Esophagus mucosa (tissue), 1 donor: ENCODE data around the gene TTC13. TPM values are rescaled to one million over a fixed set of nuclear protein-coding genes. Genes with fewer than 3 reads are reported as not detected.
"Not testable (repeated sequence)": the region's sequence is repeated elsewhere in the genome, so short reads cannot be mapped to it uniquely, and the experiment has no call there.

Experiments
- ATAC-seq: fragments of 200-7000 bp; cut with Tn5 transposase; one replicate; pipeline ENCODE4 v1.9.1; 2020
- total RNA-seq: library from RNA; stranded (reverse); gene quantifications from one replicate; pipeline ENCODE4 v1.2.4, GENCODE V29; 2023
- donor health status: DM: yes; HTN: yes; CAD: no.

Gene TTC13
- 6.6 TPM for total RNA-seq

GRCh38 chr1:230978491-230979388 is at the start of gene TTC13, which contains the start of gene ARV1:
TTC13 (minus strand) TSS chr1:230978861; CDS start chr1:230978830, 31 bp downstream.
ARV1 (plus strand) TSS chr1:230979094; CDS start chr1:230979106, 12 bp downstream.
- ATAC-seq, result peak; percentile 100

GRCh38 chr1:231027971-231028370 is 49.3 kb upstream of the TTC13 start:
- ATAC-seq, result no peak

GRCh38 chr1:231027136-231027925 is 48.7 kb upstream of the TTC13 start:
- ATAC-seq, result peak; percentile 99

GRCh38 chr1:231026576-231026975 is 47.9 kb upstream of the TTC13 start:
- no peak for ATAC-seq

- no peak for ATAC-seq
These were observed 44.5 kb upstream of the TTC13 start for GRCh38 chr1:231023150-231023549.

GRCh38 chr1:231022543-231022942 is 43.9 kb upstream of the TTC13 start:
- ATAC-seq, result not testable (repeated sequence)

GRCh38 chr1:231021540-231022031 is 42.9 kb upstream of the TTC13 start:
- ATAC-seq, result no peak

- ATAC-seq, result peak; percentile 57
These were observed 42.2 kb upstream of the TTC13 start for GRCh38 chr1:231020816-231021215.

- ATAC-seq, result peak; percentile 88
These were observed 41.5 kb upstream of the TTC13 start for GRCh38 chr1:231020139-231020601.

GRCh38 chr1:231019711-231020110 is 41.0 kb upstream of the TTC13 start:
- no peak for ATAC-seq

- ATAC-seq, result peak; percentile 74
These were observed 38.3 kb upstream of the TTC13 start for GRCh38 chr1:231016966-231017365.

- peak; percentile 56 for ATAC-seq
These were observed 37.6 kb upstream of the TTC13 start for GRCh38 chr1:231016234-231016633.

GRCh38 chr1:231013391-231014015 is 34.8 kb upstream of the TTC13 start:
- ATAC-seq, result peak; percentile 81

GRCh38 chr1:231011963-231012362 is 33.3 kb upstream of the TTC13 start:
- ATAC-seq, result no peak

GRCh38 chr1:231011360-231011759 is 32.7 kb upstream of the TTC13 start:
- no peak for ATAC-seq

GRCh38 chr1:231007535-231007934 is 28.9 kb upstream of the TTC13 start:
- ATAC-seq, result not testable (repeated sequence)

- ATAC-seq, result no peak
These were observed 23.2 kb upstream of the TTC13 start for GRCh38 chr1:231001892-231002291.

GRCh38 chr1:231000639-231001038 is 22.0 kb upstream of the TTC13 start:
- ATAC-seq, result no peak

GRCh38 chr1:231000201-231000600 is 21.5 kb upstream of the TTC13 start:
- no peak for ATAC-seq

- ATAC-seq, result no peak
These were observed 16.2 kb upstream of the TTC13 start for GRCh38 chr1:230994860-230995259.

- ATAC-seq, result peak; percentile 75
These were observed 13.6 kb upstream of the TTC13 start for GRCh38 chr1:230992100-230992774.

GRCh38 chr1:230987448-230987847 is 8.8 kb upstream of the TTC13 start:
- no peak for ATAC-seq
